ENCODE measurements around the gene HLA-DRB5.
"Not testable (repeated sequence)": the region's sequence is repeated elsewhere in the genome, so short reads cannot be mapped to it uniquely, and the experiment has no call there.

Gene HLA-DRB5

DNA sequence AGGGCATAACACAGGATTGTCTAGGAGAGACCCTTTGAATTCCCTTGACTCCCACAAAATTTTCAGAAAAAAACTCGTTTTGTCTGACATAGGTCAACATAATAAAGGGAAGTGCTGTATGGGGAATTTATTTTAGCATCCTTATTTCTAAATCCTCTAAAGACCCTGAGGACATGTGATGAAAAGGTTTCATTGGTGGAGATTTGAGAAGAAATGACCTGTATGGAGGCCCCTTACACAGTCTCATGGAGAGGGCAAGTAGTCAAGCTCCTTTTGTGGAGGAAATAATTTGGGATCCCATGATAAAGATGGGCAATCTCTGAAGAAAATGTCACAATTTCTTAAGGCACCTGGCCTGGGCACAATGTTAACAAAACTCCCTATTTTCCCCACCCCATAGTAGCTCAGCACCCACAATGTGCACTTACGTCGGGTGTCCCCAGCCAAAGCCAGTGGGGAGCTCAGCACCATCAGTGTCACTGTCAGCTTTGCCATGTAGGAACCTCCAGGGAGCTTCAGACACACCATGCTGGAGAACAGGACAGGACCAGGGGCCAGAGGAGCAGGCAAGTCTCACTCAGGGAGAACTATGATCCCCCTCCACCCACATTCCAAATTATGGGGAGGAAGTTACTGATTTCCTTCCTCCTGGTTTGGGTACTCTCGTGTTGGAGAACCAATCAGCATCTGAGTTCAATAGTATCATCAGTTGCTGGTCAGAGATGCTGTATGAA, at the start of gene HLA-DRB5:
HLA-DRB5 (minus strand) TSS at position 591 of the 734 bp plus-strand sequence; CDS start at position 528, 63 bp downstream.
- DNase-seq (ENCODE audit: low spot score): no peak

- DNase-seq (ENCODE audit: low spot score): no peak
Measured at GRCh38 chr6:32578962-32579361, 48.9 kb upstream of the HLA-DRB5 start.

DNA sequence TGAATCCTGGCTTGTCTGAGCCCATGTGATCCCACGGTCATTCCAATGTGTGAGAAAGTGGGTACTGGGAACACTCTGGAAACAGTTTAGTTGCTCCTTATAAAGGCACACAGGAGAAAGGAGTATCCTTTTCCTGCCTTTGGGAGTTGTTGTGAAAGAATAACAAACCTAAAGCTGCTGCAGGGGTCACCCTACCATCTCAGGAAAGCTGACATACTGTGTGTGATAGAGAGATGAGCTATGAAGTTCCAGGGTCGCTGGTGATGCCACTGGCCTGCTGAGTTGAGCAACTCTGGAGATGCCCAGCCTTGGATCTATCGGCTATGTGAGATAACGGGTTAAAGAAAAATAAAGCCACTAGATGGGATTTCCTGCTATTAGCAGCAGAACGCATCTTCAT, 47.4 kb upstream of the HLA-DRB5 start:
- not testable (repeated sequence) for DNase-seq (ENCODE audit: low spot score)

GRCh38 chr6:32576250-32576649, 46.2 kb upstream of the HLA-DRB5 start:
- DNase-seq (ENCODE audit: low spot score): no peak

DNA sequence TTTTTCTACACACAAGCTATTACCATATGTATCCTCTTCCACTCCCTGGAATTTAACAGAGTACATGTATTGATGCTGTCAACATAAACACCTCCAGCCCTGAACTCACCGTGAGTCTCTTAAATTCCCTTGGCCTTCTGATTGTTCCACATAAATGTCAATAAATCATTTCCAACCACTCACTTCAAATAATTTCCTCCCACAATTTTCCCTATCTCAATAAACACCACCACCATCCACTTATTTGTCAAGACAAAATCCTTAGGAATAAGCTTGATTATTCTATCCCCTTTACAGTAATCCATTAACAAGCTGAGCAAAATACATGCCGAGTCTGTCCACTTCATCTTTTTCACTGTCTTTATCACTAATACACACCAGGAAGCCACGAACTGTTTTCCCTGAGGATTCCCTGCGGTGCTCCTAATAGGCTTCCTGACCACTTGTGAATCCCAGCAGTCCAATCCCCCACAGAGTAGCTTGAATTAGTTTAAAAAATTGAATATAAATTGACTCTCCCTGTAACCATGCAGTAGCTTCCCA, 40.3 kb upstream of the HLA-DRB5 start:
- DNase-seq (ENCODE audit: low spot score): no peak

DNA sequence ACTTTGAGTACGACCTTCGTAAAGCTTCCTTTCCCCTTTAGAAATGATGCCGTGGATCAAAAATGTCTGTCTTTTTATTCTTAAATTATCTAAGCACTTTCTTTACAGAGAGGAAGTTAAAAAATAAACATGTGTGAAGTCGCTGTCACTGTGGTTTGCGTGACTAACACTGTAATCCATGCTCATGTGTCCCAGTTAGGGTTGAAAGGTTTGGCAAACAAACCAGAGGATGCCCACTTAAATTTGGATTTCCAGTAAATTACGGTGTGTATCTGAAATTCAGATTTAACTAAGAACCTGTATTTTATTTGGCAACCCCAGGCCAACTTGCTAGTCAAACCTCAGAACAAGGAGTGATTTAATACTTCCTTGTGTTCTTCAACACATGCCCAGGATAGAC, 38.5 kb upstream of the HLA-DRB5 start:
- DNase-seq (ENCODE audit: low spot score): no peak

- no peak for DNase-seq (ENCODE audit: low spot score)
Measured at GRCh38 chr6:32566957-32567356, 36.9 kb upstream of the HLA-DRB5 start.

GRCh38 chr6:32565511-32565910, 35.4 kb upstream of the HLA-DRB5 start:
- DNase-seq (ENCODE audit: low spot score): no peak

DNA sequence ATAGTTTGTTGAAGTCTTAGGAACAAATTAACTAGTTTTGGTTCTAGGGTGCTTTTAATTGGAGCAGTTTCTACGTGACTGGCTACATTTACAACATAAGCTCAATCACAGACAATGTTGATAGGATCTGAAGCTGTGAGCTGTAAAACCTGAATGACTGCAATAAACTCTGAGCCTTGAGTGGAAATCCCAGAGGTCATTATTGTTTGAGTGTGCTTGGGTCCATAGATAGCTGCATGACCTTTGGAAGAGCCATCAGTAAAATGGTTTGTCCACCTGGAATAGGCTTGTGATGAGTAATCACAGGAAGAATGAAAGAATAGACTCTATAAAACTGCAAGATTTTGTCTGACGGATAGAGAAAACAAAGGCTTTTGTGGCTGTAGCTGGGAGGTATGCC, 32.9 kb upstream of the HLA-DRB5 start:
- DNase-seq (ENCODE audit: low spot score): no peak

DNA sequence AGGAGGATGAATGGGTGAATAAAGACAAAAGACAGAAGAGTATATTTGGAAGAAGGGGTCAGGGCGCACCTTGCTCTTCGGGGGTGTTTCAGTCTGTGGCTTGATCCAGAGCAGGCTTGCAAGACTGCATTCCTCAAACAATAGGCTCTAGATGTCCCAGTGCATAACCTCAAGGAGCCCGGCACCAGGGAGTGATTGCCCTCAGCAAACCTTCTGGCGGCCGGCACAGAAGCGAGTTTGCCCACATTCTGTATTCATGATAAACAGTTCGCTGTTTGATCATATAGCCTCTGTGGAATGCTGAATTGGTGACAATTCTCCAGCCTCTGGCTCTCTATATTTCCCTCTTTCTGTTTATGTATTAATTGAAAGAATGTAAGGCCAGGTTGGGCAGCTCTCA, 29.7 kb upstream of the HLA-DRB5 start:
- DNase-seq (ENCODE audit: low spot score): no peak

- DNase-seq (ENCODE audit: low spot score): no peak
Measured at GRCh38 chr6:32558426-32559057, 28.5 kb upstream of the HLA-DRB5 start.

DNA sequence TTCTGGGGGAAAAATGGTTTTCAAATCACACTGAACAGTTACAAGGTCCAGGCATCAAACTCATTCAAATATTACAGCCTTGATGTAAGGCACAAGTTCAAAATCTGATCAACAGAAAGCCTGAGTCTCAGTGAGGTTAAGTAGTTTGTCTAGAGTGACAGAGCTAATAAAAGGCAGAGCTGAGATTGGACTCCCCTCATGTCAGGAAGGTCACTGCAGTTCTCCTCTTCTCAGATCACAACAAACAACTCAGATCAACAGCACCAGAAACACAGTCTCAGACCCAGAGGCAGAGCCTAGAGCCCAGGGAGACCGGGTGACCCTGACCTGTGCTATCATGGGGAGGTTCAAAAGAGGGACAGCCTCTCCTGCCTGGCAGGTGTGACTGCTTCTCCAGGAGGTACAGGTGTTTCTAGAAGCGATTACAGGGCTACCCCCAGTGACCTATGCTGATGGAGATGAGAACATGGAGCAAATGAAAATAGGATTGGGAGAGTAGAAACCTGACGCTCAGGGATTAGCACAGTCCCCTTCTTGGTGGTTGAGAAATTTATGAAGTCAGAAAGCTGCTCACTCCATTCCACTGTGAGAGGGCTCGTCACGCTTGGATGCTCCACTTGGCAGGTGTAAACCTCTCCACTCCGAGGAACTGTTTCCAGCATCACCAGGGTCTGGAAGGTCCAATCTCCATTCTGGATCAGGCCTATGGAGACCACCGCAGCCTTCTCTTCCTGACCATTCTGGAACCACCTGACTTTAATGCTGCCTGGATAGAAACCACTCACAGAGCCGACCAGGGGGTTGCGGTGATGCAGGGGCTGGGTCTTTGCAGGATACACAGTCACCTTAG, 24.3 kb upstream of the HLA-DRB5 start:
- no peak for DNase-seq (ENCODE audit: low spot score)

GRCh38 chr6:32553037-32553742, 23.1 kb upstream of the HLA-DRB5 start:
- no peak for DNase-seq (ENCODE audit: low spot score)

- no peak for DNase-seq (ENCODE audit: low spot score)
Measured at GRCh38 chr6:32551410-32551809, 21.3 kb upstream of the HLA-DRB5 start.

DNA sequence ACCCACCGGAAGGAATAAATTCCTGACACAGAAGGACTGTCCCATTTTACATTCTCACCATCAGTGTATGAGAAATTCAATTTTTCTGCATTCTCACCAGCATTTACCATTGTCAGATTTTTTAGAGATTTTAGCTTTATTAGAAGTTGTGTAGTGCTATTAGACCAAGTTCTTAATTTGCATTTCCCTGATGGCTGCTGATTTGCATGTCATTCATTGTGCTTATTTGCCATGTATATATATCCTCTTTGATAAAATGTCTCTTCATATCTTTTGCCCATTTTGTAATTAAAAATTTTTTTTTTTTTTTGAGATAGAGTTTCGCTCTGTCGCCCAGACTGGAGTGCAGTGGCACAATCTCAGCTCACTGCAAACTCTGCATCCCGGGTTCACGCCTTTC, 9.8 kb upstream of the HLA-DRB5 start:
- peak; percentile 0 for DNase-seq (ENCODE audit: low spot score)

DNA sequence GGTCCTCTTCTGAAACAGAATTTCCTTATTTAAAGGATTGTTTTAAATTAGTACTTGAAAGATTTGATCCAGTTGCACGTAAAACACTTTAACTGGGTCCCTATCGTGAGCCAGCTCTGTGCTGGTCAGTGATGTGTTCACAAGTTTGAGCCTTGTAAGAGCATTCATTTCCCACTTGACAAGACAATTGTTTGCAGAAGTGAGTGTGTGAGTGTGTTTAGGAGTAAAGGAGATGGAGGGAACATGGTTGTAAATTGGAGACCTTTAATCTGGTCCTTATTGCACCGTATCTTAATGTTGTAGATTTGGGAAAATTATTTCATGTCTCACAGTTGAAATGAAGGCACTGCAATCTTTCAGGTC, 325 bp upstream of the HLA-DRB5 start:
- DNase-seq (ENCODE audit: low spot score): not testable (repeated sequence)

GRCh38 chr6:32522302-32523047, 7.6 kb downstream of the HLA-DRB5 start:
- no peak for DNase-seq (ENCODE audit: low spot score)

DNA sequence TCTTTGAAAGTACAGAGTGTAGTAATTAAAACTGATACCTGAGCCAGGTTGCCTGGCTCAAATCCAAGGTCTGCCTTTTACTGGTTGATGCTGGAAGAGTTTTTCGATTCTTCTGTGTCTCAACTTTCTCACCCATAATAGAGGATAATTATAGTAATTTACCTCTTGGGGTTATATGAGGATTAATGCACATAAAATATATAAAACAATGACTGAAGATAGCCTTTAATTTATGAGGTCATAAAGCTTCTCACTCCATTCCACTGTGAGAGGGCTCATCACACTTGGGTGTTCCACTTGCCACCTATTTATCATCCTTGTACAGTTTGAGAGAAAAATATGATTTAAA, 10.2 kb downstream of the HLA-DRB5 start:
- DNase-seq (ENCODE audit: low spot score): no peak

GRCh38 chr6:32519118-32519909, 10.8 kb downstream of the HLA-DRB5 start:
- DNase-seq (ENCODE audit: low spot score): no peak

DNA sequence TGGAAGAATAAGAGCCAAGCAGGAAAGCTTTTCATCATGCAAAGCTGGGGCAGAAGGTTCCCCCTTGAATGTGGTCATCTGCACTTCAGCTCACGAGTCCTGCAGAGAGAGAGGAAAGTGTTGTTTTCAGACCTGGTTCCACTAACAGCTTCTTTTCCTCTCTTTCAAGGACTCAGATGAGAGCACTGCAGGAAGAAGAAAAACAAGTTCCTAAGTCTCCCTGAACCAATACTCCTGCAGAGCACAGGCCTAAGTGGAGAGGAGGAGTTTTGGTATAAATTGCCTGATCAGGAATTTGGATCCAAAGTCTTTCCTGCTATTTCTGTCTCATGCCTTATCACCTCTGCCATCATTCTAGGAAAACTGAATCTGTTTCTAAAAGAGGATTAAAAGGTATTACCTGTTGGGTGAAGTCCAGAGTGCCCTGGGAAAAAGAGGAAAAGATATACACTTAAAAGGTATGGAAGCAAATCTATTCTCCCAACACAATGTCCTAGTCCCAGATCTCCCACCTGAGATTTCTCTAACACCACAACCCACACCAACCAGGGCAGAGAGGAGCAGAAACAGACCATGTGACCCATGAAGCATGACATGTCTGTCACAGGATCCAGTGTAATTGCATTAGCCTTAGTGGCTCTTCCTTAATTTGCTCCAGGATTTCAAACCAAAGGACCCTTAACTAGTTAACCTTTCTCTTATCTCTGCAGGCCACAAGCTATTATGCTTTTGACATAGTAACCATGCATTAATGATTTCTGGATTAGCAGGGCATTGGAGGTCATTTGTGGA, 12.2 kb downstream of the HLA-DRB5 start:
- DNase-seq (ENCODE audit: low spot score): no peak
